HS-27A (cell line): Measurements from ENCODE around the gene PLAA.

Experiments
- DNase-seq: peaks from one replicate; pipeline ENCODE4 v3.0.0-alpha.2; 2012; ENCODE audit warnings: low read depth, missing footprints

Gene PLAA

DNA sequence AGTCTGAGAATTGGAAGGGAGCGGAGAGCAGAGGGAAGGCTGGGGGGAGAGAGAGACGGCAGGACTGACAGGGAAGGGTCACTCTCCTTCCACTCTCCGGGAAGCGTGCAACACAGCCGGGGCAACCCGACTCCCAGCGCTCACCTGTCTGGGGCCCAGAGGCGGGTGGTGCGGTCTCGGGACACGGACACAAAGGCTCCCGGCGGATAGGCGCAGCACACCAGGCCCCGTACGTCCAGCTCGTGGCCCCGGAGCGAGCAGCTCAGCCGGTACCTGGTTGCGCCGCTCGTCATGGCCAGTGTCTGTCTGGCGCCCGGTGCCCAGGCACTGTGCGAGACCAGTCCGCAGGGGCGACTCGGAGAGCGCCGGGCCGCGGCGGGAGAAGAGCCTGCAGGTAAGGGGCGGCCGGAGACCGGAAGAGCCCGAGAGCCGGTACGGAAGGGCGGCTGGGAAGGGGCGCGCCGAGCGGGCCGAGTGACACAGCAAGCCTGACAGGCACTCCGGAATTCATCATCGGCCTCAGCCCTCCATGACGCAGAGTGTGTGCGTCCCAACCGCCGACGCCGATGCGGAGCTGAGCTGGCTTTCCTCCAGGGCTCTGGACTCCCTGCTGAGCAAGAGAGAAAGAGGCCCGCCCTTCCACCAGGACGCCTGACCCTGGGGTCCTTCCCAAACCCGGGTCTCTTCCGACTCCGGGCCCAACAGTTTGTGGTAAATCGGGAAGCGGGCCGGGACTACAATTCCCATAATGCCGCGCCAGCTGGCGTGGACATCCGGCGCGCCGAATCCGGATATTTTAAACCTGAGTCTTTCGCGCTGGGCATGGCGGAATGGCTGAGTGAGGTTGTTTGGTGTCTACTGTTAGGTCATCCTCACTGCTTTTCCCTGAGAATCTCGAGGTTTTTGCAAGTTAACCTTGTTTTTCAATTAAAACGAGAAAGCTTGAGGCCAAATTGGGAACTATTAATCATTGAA lies at the start of gene PLAA:
Gene PLAA (minus strand): TSS at position 490 of the 975 bp plus-strand sequence. CDS start 197 bp downstream, at position 293.
- DNase-seq: peak; percentile 58

- no peak for DNase-seq
Measured at GRCh38 chr9:26995810-26996209, 48.8 kb upstream of the PLAA start.

DNA sequence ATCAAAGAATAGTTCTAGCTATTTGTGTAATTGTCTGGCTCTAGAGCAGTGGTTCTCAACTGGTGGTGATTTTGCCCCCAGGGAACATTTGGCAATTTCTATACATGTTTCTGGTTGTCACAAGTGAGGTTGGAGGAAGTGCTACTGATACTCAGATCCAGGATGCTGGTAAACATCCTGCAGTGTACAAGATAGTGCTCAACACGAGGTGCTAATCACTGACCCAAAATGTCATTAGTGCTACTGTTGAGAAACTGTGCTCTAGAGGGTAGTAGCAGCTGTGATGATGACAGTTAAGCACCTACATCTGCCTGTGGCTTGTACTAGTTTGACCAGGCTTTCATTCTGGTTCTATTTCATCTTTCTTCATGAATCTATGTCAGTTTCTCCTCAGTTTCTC lies 36.3 kb upstream of the PLAA start:
- DNase-seq: no peak

DNA sequence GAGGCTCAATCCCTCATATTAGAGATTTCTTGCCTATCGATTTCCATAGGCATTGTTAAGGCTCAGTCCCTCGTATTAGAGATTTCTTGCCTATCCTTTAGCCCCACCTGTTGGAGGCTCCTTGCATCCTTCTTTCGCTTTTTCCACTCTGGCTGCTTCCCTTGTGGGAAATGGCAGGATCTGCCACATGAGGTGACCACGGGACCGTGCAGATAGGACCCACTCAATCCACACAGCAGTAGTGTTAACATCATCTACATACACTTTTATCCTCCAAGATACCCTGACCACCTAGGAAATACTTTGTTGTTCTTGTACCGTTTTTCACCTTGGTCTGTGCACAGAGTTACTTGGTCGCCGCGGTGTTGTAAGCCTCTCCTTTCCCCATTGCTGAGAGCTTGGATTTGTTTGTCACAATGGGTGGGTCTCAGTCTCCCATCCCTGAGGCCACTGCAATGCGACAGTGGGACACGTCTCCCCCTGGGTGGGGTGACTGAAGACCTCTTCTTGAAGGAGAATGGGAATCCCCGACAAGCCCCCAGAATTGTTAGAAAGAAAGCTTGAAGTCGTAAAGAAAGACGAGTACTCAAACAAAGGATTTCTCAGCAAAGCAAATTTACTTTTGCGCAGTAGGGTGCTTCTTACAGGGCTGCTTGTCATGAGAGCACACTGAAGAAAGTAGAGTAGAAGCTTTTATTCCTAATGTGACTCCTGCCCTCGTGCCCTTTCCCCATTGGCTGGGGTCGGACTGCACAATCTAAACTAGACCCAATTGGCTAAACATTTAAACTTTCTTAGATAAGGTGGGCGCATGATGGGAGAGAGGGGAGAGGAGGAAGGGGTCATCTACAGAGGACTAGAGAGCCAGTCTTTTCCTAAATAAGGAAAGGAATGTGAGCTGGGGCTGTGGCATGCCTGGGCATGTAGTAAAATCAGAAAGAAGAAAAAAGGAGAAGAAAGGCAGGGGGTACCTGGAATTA lies 29.0 kb upstream of the PLAA start:
- DNase-seq: no peak

DNA sequence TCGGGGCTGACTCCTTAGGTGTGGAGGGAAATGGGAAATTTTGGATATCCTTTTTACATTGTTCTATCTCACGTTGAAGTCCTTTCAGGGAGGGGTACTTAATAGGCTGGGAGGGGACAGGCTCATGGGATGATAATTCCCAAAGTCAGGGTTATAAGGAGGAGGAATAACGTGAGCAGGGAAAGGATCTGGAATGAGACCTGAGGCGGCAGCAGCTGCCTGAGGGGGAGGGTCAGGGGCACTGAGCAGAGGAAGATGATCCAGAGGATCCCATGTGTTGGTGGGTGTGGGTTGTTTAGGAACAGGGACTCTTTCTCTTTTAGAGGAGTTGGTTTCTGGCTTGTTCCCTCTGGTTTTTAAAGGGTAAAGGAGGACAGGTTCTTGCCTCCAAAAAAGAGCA lies 27.9 kb upstream of the PLAA start:
- DNase-seq: no peak

DNA sequence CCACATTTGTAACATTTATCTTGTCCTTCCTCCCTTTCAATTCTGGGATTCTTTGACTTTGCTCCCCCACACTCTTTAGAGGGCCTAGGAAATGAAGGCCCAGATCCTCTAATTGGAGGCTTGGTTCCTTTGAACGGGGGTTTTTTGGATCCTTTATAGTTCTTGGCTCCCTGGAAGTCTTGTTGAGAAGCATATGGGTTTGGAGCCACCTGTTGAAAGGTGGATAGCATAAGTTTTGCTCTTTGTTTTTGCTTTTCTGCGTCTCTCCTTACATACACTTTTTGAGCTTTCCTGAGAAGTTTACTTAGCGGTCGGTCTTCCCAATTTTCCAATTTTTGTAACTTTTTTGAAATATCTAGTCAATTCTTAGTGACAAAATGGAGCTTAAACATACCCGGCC lies 26.9 kb upstream of the PLAA start:
- no peak for DNase-seq

GRCh38 chr9:26971721-26972120 lies 24.7 kb upstream of the PLAA start:
- no peak for DNase-seq

DNA sequence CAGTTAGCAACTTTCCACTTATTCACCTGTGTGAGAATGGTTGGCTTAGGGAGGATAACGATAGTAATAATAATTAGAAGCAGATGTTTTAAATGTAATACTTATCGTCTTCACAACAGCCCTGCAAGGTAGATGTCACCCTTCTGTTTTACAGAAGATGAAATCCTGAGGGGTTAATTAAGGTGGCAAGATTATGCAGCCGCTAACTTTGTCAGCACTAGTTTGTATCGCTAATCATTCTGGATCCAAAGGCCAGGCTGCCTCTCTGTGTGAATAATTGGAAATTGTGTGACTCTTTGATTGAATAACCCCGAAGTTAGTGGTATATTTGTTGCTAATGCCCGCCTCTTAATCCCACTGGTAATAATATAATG lies 9.8 kb upstream of the PLAA start:
- no peak for DNase-seq

DNA sequence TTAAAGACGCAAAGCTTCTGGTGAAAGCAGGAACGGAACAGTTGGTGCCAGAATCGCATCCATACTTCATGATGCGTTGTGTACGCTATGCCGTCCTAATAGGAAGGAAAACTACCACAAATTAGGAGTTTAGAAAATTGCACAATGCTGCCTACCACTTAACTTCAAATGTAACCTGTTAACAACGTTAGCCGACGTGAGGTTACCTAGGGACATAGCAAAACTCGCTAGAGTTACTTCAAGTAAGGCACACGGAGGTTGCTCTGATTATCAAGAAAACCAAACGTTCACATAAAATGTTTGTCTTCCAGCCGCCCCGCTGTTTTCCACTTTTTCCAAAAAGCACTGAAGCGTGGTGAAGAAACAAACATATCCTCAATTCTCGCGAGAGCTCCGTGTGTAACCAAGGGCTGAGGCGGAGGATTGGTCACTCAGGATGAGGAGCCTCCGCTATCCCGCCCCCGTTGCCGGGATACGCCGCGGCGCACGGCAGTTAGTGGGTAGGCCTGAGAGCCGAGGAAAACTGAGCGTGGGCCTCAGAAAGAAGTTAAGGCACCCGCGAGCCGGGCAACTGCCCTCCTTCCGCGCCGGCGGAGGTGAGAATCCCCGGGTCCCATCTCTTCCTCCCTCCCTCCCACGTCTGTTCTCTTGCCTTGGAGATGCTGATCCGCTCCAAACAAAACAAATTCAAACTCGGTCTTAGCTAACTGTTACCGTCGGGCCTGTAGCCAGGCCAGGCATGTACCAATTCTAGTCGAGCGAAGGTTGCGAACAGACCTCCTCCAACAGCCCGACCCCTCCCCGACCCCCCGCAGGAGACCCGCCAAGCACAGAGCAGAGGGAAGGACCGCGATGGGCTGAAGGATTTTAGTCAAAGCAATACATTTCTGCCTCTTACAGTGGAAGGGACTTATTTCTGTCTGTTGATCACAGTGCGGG lies 9.1 kb upstream of the PLAA start, which contains the start of gene IFT74:
Gene IFT74 (plus strand): TSS at position 492 of the 939 bp plus-strand sequence. CDS start 5,556 bp downstream, outside the sequence.
- peak; percentile 79 for DNase-seq

- DNase-seq: no peak
Measured at GRCh38 chr9:26955222-26955903, 8.3 kb upstream of the PLAA start.

GRCh38 chr9:26954050-26954508 lies 7.0 kb upstream of the PLAA start:
- no peak for DNase-seq

DNA sequence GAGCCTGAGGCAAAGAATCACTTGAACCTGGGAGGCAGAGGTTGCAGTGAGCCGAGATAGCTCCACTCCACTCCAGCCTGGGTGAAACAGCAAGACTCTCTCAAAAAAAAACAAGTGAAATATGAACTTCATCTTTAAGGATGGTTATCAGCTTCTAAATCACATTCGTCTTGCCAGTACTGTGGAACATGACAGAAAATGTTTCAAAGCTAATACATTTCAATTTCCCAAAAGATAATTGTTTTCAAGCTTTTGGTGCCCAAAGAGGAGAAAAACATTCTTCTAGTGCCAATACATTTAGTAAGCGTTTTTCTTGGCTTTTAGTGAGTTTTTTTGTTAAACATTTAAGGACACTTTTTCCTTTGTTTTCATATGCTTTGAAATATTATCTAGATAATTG lies 4.8 kb upstream of the PLAA start:
- no peak for DNase-seq

GRCh38 chr9:26950521-26950920 lies 3.5 kb upstream of the PLAA start:
- DNase-seq: no peak

DNA sequence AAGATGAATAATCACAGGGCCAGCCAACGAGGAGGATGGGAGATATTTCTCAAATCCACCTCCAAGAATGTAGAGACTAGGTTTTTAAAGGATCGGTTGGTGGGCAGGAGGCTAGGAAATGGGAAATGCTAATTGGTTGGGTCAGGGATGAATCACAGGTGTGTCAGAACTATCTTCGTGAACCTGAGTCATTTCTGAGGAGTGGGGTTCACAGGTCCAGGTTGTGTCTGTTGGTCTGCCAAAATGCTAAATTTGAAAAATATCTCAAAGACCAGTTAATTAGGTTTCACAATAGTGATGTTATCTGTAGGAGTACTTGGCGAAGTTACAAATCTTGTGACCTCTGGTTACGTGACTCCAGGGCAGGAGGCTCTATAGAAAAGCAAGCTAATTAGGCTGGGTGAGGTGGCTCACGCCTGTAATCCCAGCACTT lies 2.6 kb upstream of the PLAA start:
- no peak for DNase-seq

DNA sequence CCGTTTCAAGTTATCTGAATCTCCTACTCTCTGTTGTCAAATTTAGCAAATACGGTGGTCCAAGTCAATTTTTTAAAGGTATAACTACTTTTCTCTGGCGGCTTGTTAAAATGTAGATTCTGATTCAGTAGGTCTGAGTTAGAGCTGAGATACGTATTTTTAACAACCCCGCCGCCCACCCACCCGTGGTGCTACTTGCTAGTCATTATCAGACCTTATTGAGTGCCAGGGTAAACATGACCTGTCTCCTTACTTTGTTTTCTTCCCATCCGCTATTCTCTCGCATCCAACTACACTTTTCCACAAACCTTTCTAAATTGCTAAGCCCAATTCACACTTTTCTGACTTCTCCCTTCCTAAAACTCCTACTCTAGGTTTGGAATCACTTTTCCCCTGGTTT lies 694 bp upstream of the PLAA start:
- no peak for DNase-seq

DNA sequence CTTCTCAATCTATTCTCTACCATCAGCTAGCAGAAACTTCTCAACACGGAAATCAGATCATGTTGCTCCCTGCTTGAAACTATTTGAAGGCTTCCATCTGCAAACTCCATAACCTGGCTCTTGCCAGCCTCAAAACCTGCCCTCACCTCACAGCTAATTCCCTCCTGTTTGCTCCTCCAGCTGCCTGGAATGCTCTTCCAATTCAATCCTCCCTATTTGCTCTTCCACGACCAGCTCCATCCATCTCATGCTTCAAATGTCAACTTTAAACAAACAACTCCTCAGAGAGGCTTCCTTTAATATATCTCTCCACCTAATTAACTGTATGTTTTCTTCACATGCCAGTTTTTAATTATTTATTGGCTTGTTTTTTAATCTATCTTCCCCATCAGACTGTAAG lies 1.5 kb downstream of the PLAA start:
- no peak for DNase-seq

DNA sequence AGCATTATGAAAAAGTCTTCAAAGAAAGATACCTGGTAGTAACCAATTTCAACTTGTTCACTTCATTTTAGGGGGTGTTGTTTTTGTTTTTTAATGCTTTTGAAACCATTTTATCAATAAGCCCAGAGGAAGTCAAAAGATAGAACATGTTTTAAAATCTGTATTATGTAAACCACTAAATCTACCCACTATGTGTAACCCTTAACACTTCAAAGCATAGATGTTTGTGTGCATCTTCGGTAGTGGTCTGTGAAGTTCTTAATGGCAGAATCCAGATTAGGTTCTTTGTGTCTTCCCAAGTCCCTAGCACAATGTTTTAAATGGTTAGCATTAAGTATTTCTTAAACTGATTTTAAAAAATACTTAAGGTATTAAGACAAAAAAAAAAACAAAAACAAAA lies 6.3 kb downstream of the PLAA start:
- DNase-seq: no peak

GRCh38 chr9:26939955-26940711 lies 6.9 kb downstream of the PLAA start:
- DNase-seq: no peak

DNA sequence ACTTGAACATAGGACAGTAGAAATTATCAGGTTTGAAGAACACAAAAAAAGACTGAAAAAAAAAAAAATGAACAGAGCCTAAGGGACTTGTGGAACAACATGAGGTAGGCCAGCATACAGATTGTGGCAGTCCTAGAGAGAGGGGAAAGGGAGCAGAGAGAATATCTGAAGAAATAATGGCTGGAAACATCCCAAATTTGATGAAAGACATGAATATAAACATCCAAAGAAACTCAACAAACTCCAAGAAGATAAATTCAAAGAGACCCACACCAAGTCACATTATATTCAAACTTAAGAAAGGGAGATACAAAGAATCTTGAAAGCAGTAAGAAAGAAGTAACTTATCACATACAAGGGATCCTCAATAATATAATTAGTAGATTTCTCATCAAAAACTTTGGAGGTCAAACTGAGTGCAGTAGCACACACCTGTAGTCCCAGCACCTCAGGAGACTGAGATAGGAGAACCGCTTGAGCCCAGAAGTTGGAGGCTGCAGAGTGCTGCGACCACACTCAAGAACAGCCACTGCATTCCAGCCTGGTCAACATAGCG lies 9.1 kb downstream of the PLAA start:
- no peak for DNase-seq

DNA sequence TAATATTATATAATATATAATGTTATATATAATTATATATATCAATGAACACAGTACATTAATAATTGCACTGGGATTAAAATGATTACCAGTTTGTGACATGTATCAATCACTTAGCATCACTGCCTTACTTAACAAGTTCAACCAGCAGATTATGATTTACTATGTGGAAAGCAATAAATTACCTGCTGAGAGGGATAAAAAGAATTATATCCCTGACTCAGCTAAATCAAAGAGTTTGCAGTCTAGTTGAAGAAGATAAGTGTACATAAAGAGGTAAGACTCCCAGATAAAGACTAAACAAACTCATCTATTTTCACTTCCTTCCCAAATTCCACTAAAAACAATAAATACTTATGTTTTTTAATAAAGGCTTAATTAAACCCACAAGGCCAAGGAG lies 11.2 kb downstream of the PLAA start:
- DNase-seq: no peak
